NCI-H2171 (cell line): ENCODE measurements around the gene CIROP.

Experiments
- DNase-seq: peaks from one replicate; lab custom pipeline; 2025; lab: John Stamatoyannopoulos, UW

Gene CIROP

DNA sequence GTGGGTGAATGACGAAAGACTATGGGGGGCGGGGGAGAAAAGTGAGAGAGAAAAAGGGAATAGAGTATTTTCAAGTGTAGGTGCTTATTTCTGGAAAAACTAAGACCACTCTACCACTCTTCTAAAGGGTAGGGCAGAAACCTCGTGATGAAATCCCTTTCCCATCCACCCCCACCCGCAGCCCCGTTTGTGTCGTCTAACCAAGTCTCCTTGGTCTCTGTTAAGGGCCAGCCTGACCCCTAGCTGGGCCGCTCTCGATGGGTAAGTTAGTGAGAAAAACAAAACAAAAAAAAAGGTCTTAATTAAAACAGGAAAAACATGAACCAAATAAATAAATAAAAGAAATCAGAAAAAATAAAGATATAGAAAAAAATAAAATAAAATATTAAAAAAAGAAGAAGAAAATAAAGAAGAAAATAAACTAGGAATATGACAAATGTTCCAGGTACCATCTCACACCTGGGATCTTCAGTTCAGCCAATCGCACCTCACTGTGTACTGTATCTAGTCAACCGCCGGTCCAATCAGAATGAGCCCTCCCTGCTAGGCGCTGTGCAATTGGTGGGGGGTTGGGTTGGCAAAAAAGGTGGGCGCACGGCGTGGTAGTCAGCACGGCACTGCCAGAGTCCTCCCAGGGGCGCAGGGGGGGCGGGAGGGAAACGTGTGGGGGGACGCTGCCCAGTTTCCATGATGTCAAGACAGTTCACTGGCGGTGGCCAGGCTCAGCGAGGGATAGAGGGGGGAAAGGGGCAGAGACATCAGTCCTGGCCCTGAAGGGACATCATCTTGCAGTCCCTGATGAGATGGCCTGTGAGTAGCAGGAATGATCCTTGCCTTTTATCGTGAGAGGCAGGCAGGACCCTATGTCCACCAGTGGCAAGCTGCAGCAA lies 37.7 kb downstream of the CIROP start:
- DNase-seq: no peak

DNA sequence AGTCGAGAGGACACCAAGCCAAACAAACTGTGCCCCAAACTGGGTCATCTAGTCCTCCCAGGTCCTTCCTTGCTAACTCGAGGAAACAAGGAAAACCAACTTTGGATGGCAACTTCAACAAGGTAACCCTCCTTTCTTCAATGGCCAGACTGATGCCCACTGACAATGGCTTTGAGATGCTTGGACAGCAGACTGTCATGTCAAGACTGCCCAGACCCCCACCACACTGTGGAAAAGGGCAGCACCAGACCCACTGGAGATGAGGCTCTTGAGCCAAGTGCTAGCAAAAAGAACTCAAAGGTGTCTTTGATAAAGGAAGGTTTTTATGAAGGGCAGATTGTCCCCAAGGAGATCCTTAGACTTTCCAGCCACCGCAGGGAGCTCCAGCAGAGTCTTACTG lies 38.4 kb downstream of the CIROP start:
- DNase-seq: no peak

DNA sequence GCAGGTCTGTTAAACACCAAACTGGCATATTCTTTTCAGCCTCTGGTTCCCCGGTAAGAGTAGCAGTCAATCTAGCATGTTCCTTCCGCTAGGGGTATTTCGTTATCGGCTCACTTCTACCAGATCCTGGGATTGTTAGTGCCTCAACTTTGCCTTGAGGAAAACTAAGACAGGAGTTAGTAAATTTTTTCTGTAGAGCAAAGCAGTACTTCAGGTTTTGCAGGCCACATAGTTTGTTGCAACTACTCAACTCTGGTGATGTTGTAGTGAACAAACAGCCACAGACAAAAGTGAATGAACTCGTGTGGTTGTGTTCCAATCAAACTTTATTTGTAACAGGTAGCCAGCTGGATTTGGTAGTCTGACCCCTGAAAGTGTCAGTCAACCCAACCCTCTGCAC lies 41.2 kb downstream of the CIROP start:
- DNase-seq: no peak

DNA sequence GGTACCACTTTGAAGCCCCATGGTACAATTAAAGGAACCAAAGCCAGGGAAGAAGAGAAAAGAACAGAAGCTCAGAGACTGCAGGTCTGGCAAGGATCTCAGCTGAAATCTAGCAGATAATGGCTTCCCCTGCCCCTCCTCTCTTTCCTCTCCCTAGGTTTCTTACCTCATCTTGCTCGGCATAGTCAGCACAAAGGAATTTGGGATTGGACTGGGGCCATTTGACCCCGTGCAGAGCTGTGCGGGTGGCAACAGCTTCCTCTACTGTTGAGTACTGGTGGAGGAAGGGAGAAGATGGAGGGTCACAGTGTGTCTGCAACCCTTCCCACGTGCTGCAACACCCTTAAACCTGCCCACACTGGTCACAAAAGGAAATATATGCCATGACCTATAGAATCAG lies 42.8 kb downstream of the CIROP start:
- no peak for DNase-seq

DNA sequence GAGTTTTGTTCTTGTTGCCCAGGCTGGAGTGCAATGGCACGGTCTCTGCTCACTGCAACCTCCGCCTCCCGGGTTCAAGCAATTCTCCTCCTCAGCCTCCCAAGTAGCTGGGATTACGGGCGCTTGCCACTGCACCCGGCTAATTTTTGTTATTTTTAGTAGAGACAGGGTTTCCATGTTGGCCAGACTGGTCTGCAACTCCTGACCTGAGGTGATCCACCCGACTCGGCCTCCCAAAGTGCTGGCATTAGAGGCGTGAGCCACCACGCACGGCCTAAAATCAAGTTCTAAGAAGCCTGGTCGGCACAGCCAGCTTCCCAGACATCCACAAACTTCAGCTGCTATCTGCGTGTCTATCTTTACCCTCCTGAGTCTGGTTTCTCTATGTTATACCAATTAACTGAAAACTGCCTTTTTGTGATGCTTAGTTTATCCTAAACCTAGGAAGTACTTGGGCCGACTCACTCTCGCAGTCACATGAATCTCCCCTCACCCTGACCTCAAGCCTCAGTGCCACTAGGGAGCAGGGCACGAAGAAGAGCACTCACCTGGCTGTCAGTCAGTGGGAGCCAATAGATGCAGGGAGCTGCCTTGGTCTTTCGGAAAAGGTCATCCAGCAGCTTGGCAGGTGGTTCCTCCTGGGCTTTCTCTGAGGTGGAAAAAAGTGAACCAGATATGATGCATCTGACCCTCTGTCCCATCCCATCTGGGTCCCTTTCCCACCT lies 44.1 kb downstream of the CIROP start:
- DNase-seq: no peak

DNA sequence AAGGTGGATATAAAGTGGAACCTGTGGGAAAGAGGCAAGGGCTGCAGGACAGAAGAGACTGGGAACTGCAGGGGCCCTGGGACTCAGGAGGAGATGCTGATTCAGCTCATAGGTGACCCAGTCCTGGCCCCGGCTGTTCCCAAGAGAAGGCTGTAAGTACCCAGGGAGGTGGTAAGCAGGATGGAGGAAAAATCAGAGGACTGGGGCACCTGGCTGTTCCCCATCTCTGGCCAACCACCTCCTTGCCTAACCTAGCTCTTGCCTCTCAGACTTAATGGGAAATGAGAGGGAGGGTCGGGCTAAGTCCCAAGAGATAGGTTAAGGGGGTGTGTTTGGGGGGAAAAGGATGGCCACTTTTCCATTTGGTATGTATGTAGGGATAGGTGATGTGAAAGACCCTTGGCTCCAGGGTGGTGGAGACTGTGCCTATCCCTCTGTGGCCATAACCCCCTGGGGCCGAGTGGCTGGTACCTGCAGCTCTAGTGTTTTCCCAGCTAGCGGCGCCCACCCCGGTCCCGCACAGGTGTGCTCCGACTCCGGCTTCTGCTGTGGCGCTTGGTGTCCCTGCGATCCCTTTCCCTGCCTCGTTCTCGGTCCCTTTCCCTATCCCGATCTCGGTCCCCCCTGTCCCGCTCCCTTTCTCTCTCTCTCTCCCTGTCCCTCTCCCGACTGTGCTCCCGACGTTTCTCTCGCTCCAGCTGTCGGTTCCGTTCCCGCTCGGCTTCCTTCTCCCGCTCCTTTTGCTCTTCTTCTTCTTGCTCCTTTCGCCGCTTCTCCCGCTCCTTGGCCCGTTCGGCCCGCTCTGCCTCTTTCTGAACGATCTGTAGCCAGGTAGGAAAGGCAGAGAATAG lies 45.9 kb downstream of the CIROP start:
- no peak for DNase-seq

DNA sequence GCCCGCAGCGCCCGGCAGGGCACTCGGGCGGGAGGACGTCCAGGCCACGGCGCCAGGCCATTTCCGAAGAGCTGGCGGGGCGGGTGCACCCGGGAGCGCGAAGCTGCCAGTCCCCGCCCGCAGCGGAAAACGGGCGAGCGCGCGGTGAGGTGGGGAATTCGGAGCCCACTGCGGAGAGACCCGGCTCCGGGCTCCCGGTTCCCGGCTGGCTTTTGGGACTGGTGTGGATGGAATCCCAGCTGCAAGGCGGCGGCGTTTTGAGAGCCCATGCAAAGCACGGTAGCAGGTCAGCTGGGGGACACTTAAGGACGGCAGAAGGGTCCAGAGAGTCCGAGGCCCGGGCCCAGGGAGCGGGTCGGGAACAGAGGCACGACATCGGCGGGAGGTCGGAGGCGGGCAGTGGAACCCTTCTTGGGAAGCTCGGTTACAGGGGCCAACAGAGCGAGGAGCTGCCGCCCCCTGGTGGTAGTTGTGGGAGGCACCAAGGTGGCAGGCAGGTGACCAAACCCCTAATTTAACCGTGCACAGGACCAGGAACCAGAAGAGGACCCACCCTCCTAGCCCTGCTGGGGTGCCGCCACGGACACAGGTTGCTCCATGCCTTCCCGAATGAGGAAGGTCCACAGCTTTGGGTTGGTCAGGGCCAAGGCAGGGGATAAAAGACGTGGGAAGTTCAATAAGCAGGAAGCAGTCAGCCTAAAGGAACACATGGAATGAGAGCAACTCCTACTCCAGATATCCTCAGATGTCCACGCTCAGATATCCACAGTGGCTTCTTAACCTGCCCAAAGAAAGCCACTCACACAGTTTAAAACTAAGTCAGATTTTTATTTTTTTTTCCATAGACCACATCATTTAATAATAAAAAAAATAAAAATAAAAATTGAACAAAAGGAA lies 46.8 kb downstream of the CIROP start:
- DNase-seq: no peak

DNA sequence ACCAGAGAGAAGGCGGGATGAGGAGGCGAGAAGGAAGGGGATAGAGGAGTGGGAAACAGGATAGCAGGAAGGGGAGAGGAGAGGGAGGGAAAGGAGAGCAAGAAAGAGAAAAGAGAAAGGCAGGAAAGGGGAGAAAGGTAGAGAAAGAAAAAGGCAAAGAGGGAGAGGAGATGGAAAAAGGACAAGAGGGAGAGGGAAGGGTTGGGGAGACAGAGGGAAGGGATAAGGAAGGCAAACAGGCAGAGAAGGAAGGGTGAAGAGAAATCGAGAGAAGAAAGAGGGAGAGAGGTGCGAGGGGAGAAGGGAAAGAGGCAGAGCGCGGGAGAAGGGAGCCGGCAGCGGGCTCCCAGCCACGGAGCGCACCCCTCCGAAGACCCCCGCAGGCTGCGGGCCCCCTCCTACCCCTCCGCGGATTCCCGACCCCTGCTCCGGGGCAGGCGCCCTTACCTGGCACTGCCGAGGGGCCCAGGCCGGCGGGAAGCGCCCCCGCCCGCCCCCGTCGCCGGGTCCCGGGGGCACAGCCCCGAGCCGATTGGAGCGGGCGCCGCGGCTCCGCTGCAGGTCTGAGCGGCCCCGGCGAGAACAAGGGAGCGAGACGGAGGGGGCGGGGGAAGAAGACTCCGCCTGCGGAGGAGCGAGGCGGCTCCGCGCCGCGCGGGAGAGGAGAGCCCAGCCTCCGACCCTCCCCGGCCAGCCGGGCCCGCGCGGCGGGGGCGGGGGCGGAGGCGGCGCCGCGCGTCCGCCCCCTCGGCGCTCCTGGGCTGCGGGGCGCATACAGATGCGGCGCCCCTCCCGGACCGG lies 47.6 kb downstream of the CIROP start, which contains the start of gene CDH24:
Gene CDH24 (minus strand): TSS at position 565 of the 801 bp plus-strand sequence. CDS start 1,787 bp downstream, outside the sequence.
- no peak for DNase-seq

DNA sequence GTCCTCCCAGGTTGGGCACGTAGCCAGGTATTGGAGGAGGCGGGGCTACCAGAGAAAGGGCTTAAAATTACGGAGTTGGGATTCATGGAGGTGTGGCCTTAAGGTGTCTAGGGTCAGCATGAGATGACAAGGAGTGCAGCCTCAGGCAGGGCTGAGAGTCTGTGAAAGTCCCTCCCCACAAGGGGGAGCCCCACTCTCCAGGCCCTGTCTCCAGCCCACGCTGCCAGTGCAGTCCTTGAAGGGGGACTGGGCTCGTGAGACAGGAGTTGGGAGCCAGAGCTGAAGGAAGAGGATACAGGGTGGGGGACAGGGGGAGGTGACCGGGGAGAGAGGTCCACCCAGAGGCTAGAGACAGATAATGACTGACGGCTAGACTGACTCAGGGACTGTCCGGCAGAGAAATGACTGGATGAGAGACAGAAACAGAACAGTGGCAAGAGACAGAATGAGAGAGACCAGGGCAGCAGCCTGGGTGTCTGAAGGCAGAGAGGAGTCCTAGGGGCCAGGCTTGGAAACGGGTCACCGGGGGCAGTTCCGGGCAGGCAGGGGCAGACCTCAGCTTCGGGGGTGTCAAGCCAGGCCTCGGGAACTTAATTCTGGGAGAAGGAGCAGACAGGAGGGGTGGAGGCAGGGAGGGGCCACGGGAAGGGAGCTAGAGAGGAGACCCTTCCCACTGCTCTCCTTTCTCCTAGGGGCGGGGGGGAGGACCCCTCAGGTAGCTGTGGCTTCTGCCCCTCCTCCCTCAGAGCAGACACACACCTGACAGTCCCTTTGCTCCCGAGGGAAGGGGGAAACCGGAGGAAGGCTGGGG lies 48.4 kb downstream of the CIROP start:
- no peak for DNase-seq

DNA sequence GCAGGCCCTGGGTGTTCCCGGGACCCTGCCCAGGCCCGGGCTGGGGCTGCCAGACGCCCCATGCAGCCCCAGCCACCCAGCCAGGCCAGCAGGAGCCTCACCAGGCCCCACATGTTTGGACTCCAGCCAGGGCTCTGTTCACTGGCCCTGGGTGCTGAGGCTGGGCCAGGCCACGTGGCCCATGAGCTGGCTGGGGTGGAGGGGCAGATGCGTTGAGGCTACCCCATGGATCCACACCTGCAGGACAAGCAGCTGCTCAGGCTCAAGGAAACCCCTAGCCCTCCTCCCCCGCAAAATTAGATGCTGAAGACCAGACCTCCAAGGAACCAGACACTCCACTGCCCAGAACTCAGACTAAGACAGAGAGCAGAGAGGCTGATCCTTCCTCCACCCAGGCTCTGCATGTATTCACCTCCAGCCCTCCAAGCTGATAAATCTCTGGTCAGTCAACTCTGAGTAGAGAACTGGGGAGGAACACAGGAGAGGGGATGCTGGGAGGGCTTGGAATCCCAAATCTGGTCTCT lies 49.1 kb downstream of the CIROP start:
- DNase-seq: no peak

DNA sequence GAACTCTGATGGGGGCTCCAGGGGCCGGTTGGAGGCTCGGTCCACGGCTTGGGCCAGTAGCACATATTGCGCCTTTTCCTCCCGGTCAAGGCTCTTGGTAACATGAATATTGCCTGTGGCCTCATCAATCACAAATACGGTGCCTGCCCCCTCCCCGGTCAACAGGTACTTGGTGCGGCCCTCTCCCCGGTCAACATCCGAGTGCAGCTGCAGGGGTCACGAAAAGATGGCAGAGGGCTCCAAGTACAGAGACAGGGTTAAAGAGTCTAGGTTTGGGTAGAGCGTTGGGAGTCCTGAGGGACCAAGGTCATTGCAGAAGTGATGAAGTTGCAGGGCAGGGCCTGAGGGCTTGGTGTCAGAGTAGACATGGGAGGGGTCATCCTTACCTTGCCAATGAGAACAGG lies 49.6 kb downstream of the CIROP start:
- DNase-seq: no peak

DNA sequence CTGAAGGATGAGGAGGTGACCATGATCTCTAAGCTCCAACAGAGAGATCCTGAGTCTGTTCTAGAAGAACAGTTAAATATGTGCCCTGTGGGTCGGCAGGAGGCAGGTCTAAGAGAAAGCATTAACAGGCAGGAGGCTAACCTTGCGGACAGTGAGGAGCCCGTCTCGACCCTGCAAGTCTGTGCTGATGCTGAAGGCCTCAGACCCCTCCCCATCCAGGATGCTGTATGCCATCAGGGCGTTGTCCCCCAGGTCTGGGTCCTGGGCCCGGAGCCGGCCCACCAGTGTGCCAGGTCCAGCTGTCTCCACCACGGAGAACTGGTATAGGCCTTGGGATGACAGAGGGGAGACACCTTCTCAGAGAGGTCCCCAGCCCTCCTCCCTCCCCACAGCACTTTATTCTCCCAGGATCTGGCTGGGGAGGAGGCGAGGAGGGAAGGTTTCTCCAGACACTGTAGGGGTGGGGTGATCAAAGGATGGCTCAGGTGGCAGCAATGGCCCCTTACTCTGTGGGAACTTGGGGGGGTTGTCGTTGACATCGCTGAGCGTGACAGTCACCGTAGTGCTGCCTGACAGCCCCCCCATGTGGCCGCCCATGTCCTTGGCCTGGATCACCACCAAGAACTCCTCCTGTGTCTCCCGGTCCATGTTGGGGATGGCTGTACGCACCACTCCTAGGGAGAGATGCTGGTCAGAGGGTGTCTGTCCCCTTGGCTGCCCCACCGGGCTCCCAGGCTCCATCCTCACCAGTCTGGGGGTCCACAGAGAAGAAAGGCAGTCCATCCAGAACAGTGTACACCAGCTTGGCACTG lies 50.6 kb downstream of the CIROP start:
- no peak for DNase-seq

DNA sequence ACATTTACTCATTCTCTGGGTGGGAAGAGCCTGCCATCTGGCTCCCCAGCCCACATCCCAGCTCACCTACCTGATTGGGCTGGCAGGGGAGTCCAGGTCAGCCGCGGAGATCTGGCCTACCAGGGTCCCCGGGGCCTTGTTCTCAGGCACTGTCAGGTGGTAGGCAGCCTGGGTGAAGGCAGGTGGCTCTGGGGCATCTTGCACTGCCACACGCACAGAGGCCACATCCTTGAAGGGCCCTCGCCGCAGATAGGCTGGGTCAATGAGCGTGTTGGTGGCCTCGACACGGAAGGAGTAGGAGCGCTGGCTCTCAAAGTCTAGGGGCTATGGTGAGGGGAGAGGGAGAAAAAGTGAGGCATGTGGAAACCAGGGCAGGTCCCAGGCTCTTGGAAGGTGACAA lies 51.4 kb downstream of the CIROP start:
- DNase-seq: no peak

DNA sequence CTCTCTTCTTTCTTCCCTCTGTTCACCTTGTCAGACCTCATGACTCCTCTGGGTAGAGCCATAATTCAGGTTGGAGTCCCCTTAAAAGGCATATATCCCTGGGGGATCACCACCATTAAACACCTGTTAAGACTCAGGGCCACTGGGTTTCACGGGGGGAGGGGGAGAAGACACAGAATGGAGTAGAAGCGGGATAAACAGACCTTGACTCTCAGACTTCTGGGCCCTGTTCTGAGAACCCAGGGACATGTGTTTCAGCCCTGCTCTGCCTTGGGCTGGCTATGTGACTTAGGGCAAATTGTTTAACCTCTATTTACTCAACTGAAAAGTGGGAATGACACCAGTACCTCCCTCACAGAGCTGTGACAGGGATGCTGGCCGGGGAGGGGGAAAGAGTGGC lies 52.1 kb downstream of the CIROP start:
- DNase-seq: no peak

DNA sequence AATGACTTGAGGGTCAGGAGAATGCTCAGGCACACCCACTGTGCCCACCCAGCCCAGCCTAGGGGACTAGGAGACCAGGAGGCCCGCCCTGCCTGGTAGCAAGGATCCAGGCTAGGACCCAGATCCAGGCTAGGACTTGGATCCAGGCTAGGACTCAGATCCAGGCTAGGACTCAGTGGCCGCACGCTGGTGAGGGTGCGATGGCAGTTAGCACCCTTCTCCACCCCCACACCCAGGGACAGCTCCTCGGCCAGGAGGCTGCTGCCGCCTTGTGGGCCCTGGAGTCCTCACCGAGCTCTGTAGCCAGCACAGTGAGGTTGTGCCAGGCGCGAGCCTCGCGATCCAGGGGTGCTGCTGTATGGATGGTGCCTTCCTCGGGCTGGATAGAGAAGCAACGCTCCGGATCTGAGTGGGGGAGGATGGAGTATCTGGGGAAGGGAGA lies 52.6 kb downstream of the CIROP start:
- DNase-seq: no peak

DNA sequence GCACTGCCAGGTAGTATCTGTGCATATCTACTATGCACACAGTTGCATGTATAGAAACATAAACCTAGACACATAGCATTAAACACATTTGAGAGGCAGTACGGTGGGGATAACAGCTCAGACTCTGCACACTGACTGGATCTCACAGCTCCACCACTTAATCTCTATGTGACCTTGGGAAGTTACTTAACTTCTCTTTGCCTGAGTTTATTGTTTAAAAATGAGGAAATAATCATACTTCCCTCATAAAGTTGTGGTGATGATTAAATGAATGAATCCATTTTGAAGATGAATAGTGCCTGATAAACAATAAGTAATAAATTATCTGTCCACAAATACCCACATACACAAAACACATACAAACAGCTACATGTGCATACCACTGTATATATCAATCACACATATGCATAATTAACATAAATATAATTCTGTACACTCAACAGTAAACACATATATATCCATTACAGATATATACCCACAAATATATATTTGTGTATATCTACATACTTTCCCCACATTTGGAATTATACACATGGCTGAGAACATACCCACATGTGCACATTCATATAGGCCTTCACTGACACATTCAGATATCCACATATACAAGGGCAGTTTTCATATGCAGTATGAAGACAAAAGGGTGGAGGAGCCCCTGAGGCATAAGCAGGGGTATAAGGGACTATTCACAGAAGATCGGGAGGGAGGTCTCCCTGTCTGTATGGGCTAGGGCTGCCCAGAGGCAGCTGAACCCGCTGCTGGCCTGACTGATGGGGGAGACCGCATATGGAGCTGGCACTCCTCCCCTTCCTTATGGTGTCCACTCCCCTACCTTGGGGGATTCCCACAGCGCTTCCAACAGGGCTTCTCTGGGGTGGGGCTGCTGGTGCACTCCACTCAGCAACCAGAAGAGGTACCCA lies 53.4 kb downstream of the CIROP start:
- no peak for DNase-seq
